Activated naive CD4-positive, alpha-beta T cell treated with anti-CD3 and anti-CD28 coated beads for 36 hours (primary cell): ENCODE data around the gene PIANP. TPM values are rescaled to one million over a fixed set of nuclear protein-coding genes. Genes with fewer than 3 reads are reported as not detected.

Experiments used
- CTCF ChIA-PET: fragments of 350-600 bp; sonication (Branson Sonifier 250); formaldehyde crosslinking; loops from one replicate; lab custom pipeline; 2021; ENCODE audit warnings: antibody characterized with exemption; lab: Charles Lee
- DNase-seq: peaks from one replicate; pipeline ENCODE4 v3.0.0-alpha.2; 2020
- H3K27ac Mint-ChIP-seq: one replicate; pipeline ENCODE4 v1.8.0; 2021; ENCODE audit warnings: mild to moderate bottlenecking, mixed read lengths
- H3K27me3 Mint-ChIP-seq: one replicate; pipeline ENCODE4 v1.8.0; 2021; ENCODE audit warnings: low read depth, mixed read lengths
- H3K36me3 Mint-ChIP-seq: one replicate; pipeline ENCODE4 v1.8.0; 2021; ENCODE audit warnings: low read depth, mixed read lengths
- H3K4me1 Mint-ChIP-seq: one replicate; pipeline ENCODE4 v1.8.0; 2021; ENCODE audit warnings: low read depth, mixed read lengths
- H3K4me3 Mint-ChIP-seq: one replicate; pipeline ENCODE4 v1.8.0; 2021; ENCODE audit warnings: mild to moderate bottlenecking, moderate library complexity, mixed read lengths
- H3K9me3 Mint-ChIP-seq: one replicate; pipeline ENCODE4 v1.8.0; 2021; ENCODE audit warnings: mixed read lengths
- intact Hi-C: fragments of 100-400 bp; cut with micrococcal nuclease; formaldehyde crosslinking; loops from one replicate; pipeline ENCODE4 v1.15.1; 2023
- total RNA-seq, 2 experiments: library from RNA; stranded (reverse); gene quantifications; one replicate each; pipeline ENCODE4 v1.2.3, GENCODE V29; 2021

The PIANP gene
- total RNA-seq, 2 experiments from 2014 or later: 0.21 to 0.27 TPM

- Mint-ChIP-seq H3K27me3 (no peaks in the 10 kb centered on the region), H3K36me3 (peaks cover 1% of the 10 kb centered on the region), H3K27ac (no peak overlapping the region), H3K4me1 (peaks cover 6% of the 10 kb centered on the region), H3K9me3 (no peaks in the 10 kb centered on the region), H3K4me3 (no peak overlapping the region)
- CTCF ChIA-PET: interaction anchor here (0.6 to 0.7 kb wide), 2 partner anchors 25 to 32 kb away, joined by 3 to 4 read pairs; no protein-coding TSS in a partner anchor
- intact Hi-C loops: no loop called here
- DNase-seq: no peak
Measured at GRCh38 chr12:6653987-6654386, 46.6 kb downstream of the PIANP start.

- CTCF ChIA-PET: no interaction called here
- intact Hi-C loops: no loop called here
Measured at GRCh38 chr12:6653342-6653741, 47.3 kb downstream of the PIANP start.

GRCh38 chr12:6652391-6652790 is 48.2 kb downstream of the PIANP start:
- no peaks in the 10 kb centered on the region for H3K9me3 Mint-ChIP-seq
- H3K27me3 Mint-ChIP-seq: no peaks in the 10 kb centered on the region
- intact Hi-C loops: no loop called here
- peaks cover under 1% of the 10 kb centered on the region for H3K4me1 Mint-ChIP-seq
- CTCF ChIA-PET: no interaction called here
- no peak overlapping the region for H3K27ac Mint-ChIP-seq
- no peak overlapping the region for H3K4me3 Mint-ChIP-seq
- DNase-seq: no peak
- H3K36me3 Mint-ChIP-seq: no peaks in the 10 kb centered on the region

More at GRCh38 chr12:6653342-6653741, 47.3 kb downstream of the PIANP start:
- Mint-ChIP-seq H3K36me3 (no peaks in the 10 kb centered on the region), H3K4me1 (peaks cover 2% of the 10 kb centered on the region), H3K27ac (no peak overlapping the region), H3K4me3 (no peak overlapping the region), H3K27me3 (no peaks in the 10 kb centered on the region), H3K9me3 (no peaks in the 10 kb centered on the region)
- DNase-seq: no peak

GRCh38 chr12:6650832-6651231 is 49.8 kb downstream of the PIANP start:
- H3K27ac Mint-ChIP-seq: no peak overlapping the region
- no peak overlapping the region for H3K4me3 Mint-ChIP-seq
- peaks cover 2% of the 10 kb centered on the region for H3K36me3 Mint-ChIP-seq
- intact Hi-C loops: no loop called here
- no peaks in the 10 kb centered on the region for H3K9me3 Mint-ChIP-seq
- no peak for DNase-seq
- H3K27me3 Mint-ChIP-seq: no peaks in the 10 kb centered on the region
- H3K4me1 Mint-ChIP-seq: peaks cover 6% of the 10 kb centered on the region
- CTCF ChIA-PET: interaction anchor here (1.0 kb wide), 1 partner anchor 30 kb away, joined by 3 read pairs; no protein-coding TSS in a partner anchor

GRCh38 chr12:6647083-6647604 is 53.5 kb downstream of the PIANP start, which contains the start of gene ACRBP:
ACRBP (minus strand) TSS chr12:6647432; CDS start chr12:6647366, 66 bp downstream.
- CTCF ChIA-PET: interaction anchor here (0.8 kb wide), 1 partner anchor 193 kb away, joined by 6 read pairs; no protein-coding TSS in a partner anchor
- Mint-ChIP-seq H3K27ac (no peak within 1 kb of the TSS), H3K27me3 (no peaks in the 10 kb centered on the region), H3K9me3 (peaks cover 10% of the 10 kb centered on the region), H3K36me3 (peaks cover 10% of the 10 kb centered on the region), H3K4me3 (peak within 1 kb of the TSS; percentile 72), H3K4me1 (peaks cover 6% of the 10 kb centered on the region)
- intact Hi-C loops: no loop called here
- peak; percentile 56 for DNase-seq

GRCh38 chr12:6646276-6647082 is 54.1 kb downstream of the PIANP start:
- intact Hi-C loops: no loop called here
- CTCF ChIA-PET: interaction anchor here (4.2 kb wide), 1 partner anchor 26 kb away, joined by 30 read pairs; no protein-coding TSS in a partner anchor
- Mint-ChIP-seq H3K27ac (no peak overlapping the region), H3K9me3 (peaks cover 10% of the 10 kb centered on the region), H3K4me1 (peaks cover 6% of the 10 kb centered on the region), H3K4me3 (peak overlapping the region; percentile 72), H3K27me3 (no peaks in the 10 kb centered on the region), H3K36me3 (peaks cover 10% of the 10 kb centered on the region)
- no peak for DNase-seq

GRCh38 chr12:6644903-6645302 is 55.7 kb downstream of the PIANP start:
- intact Hi-C loops: loop anchor here (1.0 kb wide), 1 partner anchor 28 kb away; no protein-coding TSS in a partner anchor
- Mint-ChIP-seq H3K36me3 (peaks cover 10% of the 10 kb centered on the region), H3K9me3 (peaks cover 10% of the 10 kb centered on the region), H3K4me3 (no peak overlapping the region), H3K4me1 (peaks cover 6% of the 10 kb centered on the region), H3K27me3 (no peaks in the 10 kb centered on the region), H3K27ac (no peak overlapping the region)
- CTCF ChIA-PET: interaction anchor here (4.2 kb wide), 1 partner anchor 24 kb away, joined by 30 read pairs; no protein-coding TSS in a partner anchor
- DNase-seq: peak; percentile 48

GRCh38 chr12:6644257-6644596 is 56.4 kb downstream of the PIANP start:
- DNase-seq: no peak
- intact Hi-C loops: no loop called here
- H3K27ac Mint-ChIP-seq: no peak overlapping the region
- H3K27me3 Mint-ChIP-seq: no peaks in the 10 kb centered on the region
- H3K9me3 Mint-ChIP-seq: peaks cover 10% of the 10 kb centered on the region
- CTCF ChIA-PET: interaction anchor here (0.7 to 4.2 kb wide), 2 partner anchors 24 to 143 kb away, joined by 3 to 30 read pairs; no protein-coding TSS in a partner anchor
- peaks cover 6% of the 10 kb centered on the region for H3K4me1 Mint-ChIP-seq
- no peak overlapping the region for H3K4me3 Mint-ChIP-seq
- H3K36me3 Mint-ChIP-seq: peaks cover 10% of the 10 kb centered on the region

Other genes with a start within 250 kb of the PIANP start
- gene TAPBPL, start 248.8 kb downstream of the PIANP start, total RNA-seq: 10 to 100 TPM; 27.9 to 28.0 TPM
- gene VAMP1, start 230.1 kb downstream of the PIANP start, total RNA-seq: 10 to 100 TPM; 31.9 to 33.5 TPM
- 100 to 1,000 TPM; 273 to 278 TPM for gene MRPL51, start 207.6 kb downstream of the PIANP start, total RNA-seq
- gene NCAPD2, start 206.7 kb downstream of the PIANP start, total RNA-seq: 100 to 1,000 TPM; 252 to 261 TPM
- 1,000 to 10,000 TPM; 6,537 to 6,787 TPM for gene GAPDH, start 166.3 kb downstream of the PIANP start, total RNA-seq
- 1 to 10 TPM; 8.0 to 9.0 TPM for gene IFFO1, start 144.8 kb downstream of the PIANP start, total RNA-seq
- 10 to 100 TPM; 61.3 to 62.9 TPM for gene NOP2, start 132.5 kb downstream of the PIANP start, total RNA-seq
- 100 to 1,000 TPM; 232 to 245 TPM for gene CHD4, start 93.4 kb downstream of the PIANP start, total RNA-seq
- gene LPAR5, start 64.9 kb downstream of the PIANP start, total RNA-seq: 1 to 10 TPM; 1.7 to 2.2 TPM
- gene ACRBP, start 53.4 kb downstream of the PIANP start, total RNA-seq: 1 to 10 TPM; 2.3 to 2.4 TPM
- gene ING4, start 37.7 kb downstream of the PIANP start, total RNA-seq: 10 to 100 TPM; 17.3 to 17.8 TPM
- gene ZNF384, start 11.4 kb downstream of the PIANP start, total RNA-seq: 10 to 100 TPM; 52.6 to 56.6 TPM
- 10 to 100 TPM; 43.0 to 47.8 TPM for gene COPS7A, start 23.2 kb upstream of the PIANP start, total RNA-seq
- gene MLF2, start 52.3 kb upstream of the PIANP start, total RNA-seq: 100 to 1,000 TPM; 140 to 143 TPM
- gene PTMS, start 65.5 kb upstream of the PIANP start, total RNA-seq: 10 to 100 TPM; 35.1 to 44.2 TPM
- gene LAG3, start 71.7 kb upstream of the PIANP start, total RNA-seq: 10 to 100 TPM; 22.8 to 25.1 TPM
- 100 to 1,000 TPM; 155 to 161 TPM for gene CD4, start 88.7 kb upstream of the PIANP start, total RNA-seq
- under 1 TPM in 1 of 2 experiments, not detected in 1; 0.24 TPM for gene GPR162, start 121.0 kb upstream of the PIANP start, total RNA-seq
- 1 to 10 TPM; 1.9 to 2.0 TPM for gene P3H3, start 127.6 kb upstream of the PIANP start, total RNA-seq
- under 1 TPM; 0.48 to 0.54 TPM for gene GNB3, start 140.1 kb upstream of the PIANP start, total RNA-seq
- 100 to 1,000 TPM; 106 to 108 TPM for gene CDCA3, start 150.5 kb upstream of the PIANP start, total RNA-seq
- gene USP5, start 151.3 kb upstream of the PIANP start, total RNA-seq: 100 to 1,000 TPM; 115 to 123 TPM
- gene TPI1, start 166.7 kb upstream of the PIANP start, total RNA-seq: 1,000 to 10,000 TPM; 1,222 to 1,282 TPM
- 1 to 10 TPM; 2.6 to 2.8 TPM for gene SPSB2, start 172.5 kb upstream of the PIANP start, total RNA-seq
- gene LRRC23, start 204.0 kb upstream of the PIANP start, total RNA-seq: 1 to 10 TPM; 6.3 to 6.4 TPM
- 100 to 1,000 TPM; 128 to 131 TPM for gene ENO2, start 213.8 kb upstream of the PIANP start, total RNA-seq
- gene ATN1, start 227.1 kb upstream of the PIANP start, total RNA-seq: 10 to 100 TPM; 20.1 to 22.2 TPM
- gene RNU7-1, start 243.0 kb upstream of the PIANP start, total RNA-seq: not detected
- gene C12orf57, start 243.2 kb upstream of the PIANP start, total RNA-seq: 100 to 1,000 TPM; 242 to 245 TPM